Measurements from ENCODE around the gene RAB3C.
A peak's percentile ranks its signal among the peaks of the same experiment; 100 is the strongest.

DNA sequence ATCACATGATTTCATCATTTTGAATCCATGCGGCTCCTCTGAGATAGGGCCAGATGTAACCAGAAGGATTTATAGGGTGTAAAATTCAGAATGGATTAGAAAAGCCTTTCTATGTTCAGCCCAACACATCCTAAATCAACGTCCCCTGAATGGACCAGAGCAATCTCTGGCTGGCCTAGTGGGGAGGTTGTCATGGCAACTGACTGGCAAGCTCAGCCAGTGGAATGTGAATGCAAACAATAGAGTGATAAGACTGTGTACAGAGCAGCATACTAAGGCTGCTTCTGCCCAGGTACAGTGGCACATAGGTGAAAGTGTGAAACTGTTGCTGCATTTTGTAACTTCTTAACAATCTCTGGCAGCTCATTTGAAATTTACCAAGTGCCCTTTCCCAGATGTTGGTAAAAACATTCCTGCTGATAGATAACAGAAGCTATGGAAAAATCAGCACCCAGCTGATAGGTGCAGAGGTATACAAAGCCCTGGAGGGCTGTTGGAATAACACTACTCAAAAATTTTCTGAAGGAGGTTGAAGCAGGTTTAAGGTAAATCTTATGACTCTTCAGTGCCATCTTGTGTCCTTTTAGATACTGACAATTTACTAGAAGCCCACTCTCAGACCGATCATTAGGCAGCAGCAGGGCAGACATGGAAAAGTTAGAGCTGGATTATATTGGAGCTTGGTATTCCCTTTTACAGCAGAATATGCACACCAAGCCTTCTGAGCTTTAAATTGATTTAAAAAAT, 267.2 kb downstream of the RAB3C start:
- TF ChIP-seq CTCF (IDR thresholded peaks at IDR 0.05) (peak in 6 of 7 experiments; percentile 11 to 59 (median 54)), POLR2A (IDR thresholded peaks at IDR 0.05) (no peak)

Measured in body of pancreas (tissue), 4 donors.